PC-3 (cell line): ENCODE data around the gene SLC18A2. TPM values are rescaled to one million over a fixed set of nuclear protein-coding genes. Genes with fewer than 3 reads are reported as not detected.

Source experiments
- ATAC-seq: fragments of 200-7000 bp; cut with Tn5 transposase; 2 replicates; pipeline ENCODE4 v1.9.1; 2020; ENCODE audit warnings: mild to moderate bottlenecking, moderate library complexity
- BruUV-seq: library from RNA; stranded (reverse); fragments of 400-500 nt; replicated peaks from 2 replicates; lab custom pipeline; 2021; lab: Mats Ljungman, UMichigan
- CTCF ChIA-PET: fragments of 300-600 bp; sonication (Branson Sonifier 250); formaldehyde crosslinking; loops from one replicate; lab custom pipeline; 2022; ENCODE audit warnings: antibody characterized with exemption; lab: Charles Lee
- POLR2A ChIA-PET: fragments of 300-600 bp; sonication (Branson Sonifier 250); formaldehyde crosslinking; loops from one replicate; lab custom pipeline; 2022; ENCODE audit warnings: antibody characterized with exemption; ENCODE audit not compliant: unreplicated experiment; lab: Charles Lee
- DNase-seq: peaks from one replicate; pipeline ENCODE4 v3.0.0-alpha.2; 2015
- H2AFZ ChIP-seq: fragments of 300-600 bp; sonication (generic); 2 replicates; pipeline ENCODE4 v1.6.0; 2016; ENCODE audit warnings: antibody characterized with exemption, low read length
- H3F3A ChIP-seq: fragments of 300-600 bp; sonication (generic); one replicate; pipeline ENCODE4 v1.6.0; 2017; ENCODE audit warnings: antibody characterized with exemption, low read length, control low read depth, mild to moderate bottlenecking; ENCODE audit not compliant: unreplicated experiment
- H3K27ac ChIP-seq: fragments of 300-600 bp; sonication (generic); 2 replicates; pipeline ENCODE4 v1.5.1; 2016; ENCODE audit warnings: mild to moderate bottlenecking, low read length
- H3K27me3 ChIP-seq: fragments of 300-600 bp; sonication (generic); 2 replicates; pipeline ENCODE4 v1.6.1; 2016; ENCODE audit warnings: low read length, mixed read lengths
- H3K36me3 ChIP-seq: fragments of 300-600 bp; sonication (generic); 2 replicates; pipeline ENCODE4 v1.6.1; 2016; ENCODE audit warnings: low read depth, mixed run types, low read length, mixed read lengths
- H3K4me1 ChIP-seq: fragments of 300-600 bp; sonication (generic); 2 replicates; pipeline ENCODE4 v1.5.1; 2016; ENCODE audit warnings: low read length; ENCODE audit not compliant: insufficient read depth
- H3K4me2 ChIP-seq: fragments of 300-600 bp; sonication (generic); 2 replicates; pipeline ENCODE4 v1.6.0; 2016; ENCODE audit warnings: low read length
- H3K4me3 ChIP-seq: fragments of 300-600 bp; sonication (generic); 2 replicates; pipeline ENCODE4 v1.5.1; 2016; ENCODE audit warnings: mild to moderate bottlenecking, low read length, mixed read lengths
- H3K79me2 ChIP-seq: fragments of 300-600 bp; sonication (generic); 2 replicates; pipeline ENCODE4 v1.6.1; 2017; ENCODE audit warnings: low read length, mixed read lengths
- H3K9ac ChIP-seq: fragments of 300-600 bp; sonication (generic); 2 replicates; pipeline ENCODE4 v1.6.0; 2016; ENCODE audit warnings: mild to moderate bottlenecking, low read length
- H3K9me2 ChIP-seq: fragments of 300-600 bp; sonication (generic); replicated peaks from 2 replicates; pipeline ENCODE4 v1.6.1; 2016; ENCODE audit warnings: mixed run types, low read length, mixed read lengths
- H3K9me3 ChIP-seq: fragments of 300-600 bp; sonication (generic); 2 replicates; pipeline ENCODE4 v1.6.1; 2016; ENCODE audit warnings: low read length, mixed read lengths
- H4K20me1 ChIP-seq: fragments of 300-600 bp; sonication (generic); 2 replicates; pipeline ENCODE4 v1.6.1; 2016; ENCODE audit warnings: low read length, mixed read lengths
- EZH2 ChIP-seq: fragments of 300-600 bp; sonication (generic); IDR thresholded peaks from one replicate; pipeline ENCODE4 v1.6.1; 2017; ENCODE audit warnings: antibody characterized with exemption, mild to moderate bottlenecking, low read length; ENCODE audit not compliant: unreplicated experiment
- EZH2phosphoT487 ChIP-seq: fragments of 300-600 bp; sonication (generic); IDR thresholded peaks from 2 replicates; pipeline ENCODE4 v1.6.1; 2018; ENCODE audit warnings: mild to moderate bottlenecking, antibody characterized with exemption, low read length, borderline replicate concordance
- intact Hi-C: fragments of 100-400 bp; cut with micrococcal nuclease; formaldehyde crosslinking; loops from 2 replicates; pipeline ENCODE4 v1.9.0; 2023
- total RNA-seq: library from RNA; depleted of rRNA; stranded (reverse); fragments of >200 nt; gene quantifications from 2 replicates; pipeline ENCODE4 v1.2.3, GENCODE V29; 2014
- TF ChIP-seq, protein P1 (sequence below): fragments of 300-600 bp; sonication (generic); conservative IDR thresholded peaks from 2 replicates; pipeline ENCODE4 v1.5.1; 2017; ENCODE audit warnings: antibody characterized with exemption, low read depth, mild to moderate bottlenecking, low read length

SLC18A2 gene
- total RNA-seq, 1 experiment from 2014 or later = not detected

DNA sequence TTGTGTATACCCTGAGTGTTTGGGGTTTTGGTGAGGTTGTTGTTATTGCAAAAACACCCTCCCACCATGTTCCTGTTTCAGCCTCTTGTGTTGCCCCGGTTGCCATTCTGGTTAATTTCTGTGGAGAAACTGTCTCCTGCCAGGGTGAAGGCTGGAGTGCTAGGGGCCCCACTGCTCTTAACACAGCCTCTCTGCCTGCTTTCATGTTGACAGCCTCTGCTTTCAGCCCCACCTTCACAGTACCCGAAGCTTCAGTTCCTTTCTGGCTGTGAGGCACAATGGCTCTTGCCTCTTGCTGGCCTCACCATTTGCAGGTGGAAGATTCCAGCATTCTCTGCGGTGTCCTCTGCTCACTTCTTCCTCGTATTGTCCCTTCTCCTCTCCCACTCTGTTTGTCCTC is 19.2 kb downstream of the SLC18A2 start:
- Histone ChIP-seq H3F3A (no peaks in the 10 kb centered on the region), H3K9ac (no peak overlapping the region), H3K36me3 (no peaks in the 10 kb centered on the region), H4K20me1 (no peaks in the 10 kb centered on the region), H2AFZ (no peak overlapping the region), H3K27ac (no peak overlapping the region), H3K4me1 (no peaks in the 10 kb centered on the region), H3K9me3 (no peaks in the 10 kb centered on the region), H3K4me2 (no peak overlapping the region), H3K27me3 (peaks cover 32% of the 10 kb centered on the region), H3K4me3 (no peak overlapping the region), H3K9me2 (no peaks in the 10 kb centered on the region), H3K79me2 (no peaks in the 10 kb centered on the region)
- intact Hi-C loops = no loop called here
- no peak for ATAC-seq
- no peak for DNase-seq
- TF ChIP-seq, protein P1, sequence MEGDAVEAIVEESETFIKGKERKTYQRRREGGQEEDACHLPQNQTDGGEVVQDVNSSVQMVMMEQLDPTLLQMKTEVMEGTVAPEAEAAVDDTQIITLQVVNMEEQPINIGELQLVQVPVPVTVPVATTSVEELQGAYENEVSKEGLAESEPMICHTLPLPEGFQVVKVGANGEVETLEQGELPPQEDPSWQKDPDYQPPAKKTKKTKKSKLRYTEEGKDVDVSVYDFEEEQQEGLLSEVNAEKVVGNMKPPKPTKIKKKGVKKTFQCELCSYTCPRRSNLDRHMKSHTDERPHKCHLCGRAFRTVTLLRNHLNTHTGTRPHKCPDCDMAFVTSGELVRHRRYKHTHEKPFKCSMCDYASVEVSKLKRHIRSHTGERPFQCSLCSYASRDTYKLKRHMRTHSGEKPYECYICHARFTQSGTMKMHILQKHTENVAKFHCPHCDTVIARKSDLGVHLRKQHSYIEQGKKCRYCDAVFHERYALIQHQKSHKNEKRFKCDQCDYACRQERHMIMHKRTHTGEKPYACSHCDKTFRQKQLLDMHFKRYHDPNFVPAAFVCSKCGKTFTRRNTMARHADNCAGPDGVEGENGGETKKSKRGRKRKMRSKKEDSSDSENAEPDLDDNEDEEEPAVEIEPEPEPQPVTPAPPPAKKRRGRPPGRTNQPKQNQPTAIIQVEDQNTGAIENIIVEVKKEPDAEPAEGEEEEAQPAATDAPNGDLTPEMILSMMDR = no peak
- TF ChIP-seq EZH2phosphoT487 (no peak), EZH2 (no peak)
- BruUV-seq = no TSS peak
- POLR2A ChIA-PET = no interaction called here
- CTCF ChIA-PET = no interaction called here

DNA sequence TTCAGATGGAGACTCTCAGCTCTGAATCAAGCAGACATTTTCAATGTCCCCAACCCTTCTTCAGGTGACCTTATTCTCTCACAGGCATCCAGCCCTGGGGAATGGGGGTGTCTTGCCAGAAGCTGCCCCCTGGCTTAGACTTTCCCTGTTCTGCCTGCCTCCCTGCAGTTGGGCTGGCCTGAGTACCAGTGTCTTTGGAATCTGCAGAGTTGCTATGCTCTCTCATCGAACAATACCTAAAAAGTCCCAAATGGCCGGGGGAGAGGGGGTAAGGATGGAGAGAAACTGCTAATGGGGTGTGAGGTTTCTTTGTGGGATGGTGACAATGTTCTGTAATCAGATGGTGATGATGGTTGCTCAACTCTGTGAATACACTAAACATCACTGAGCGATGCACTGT is 20.6 kb downstream of the SLC18A2 start:
- no peaks in the 10 kb centered on the region for H3K9me2 ChIP-seq
- no TSS peak for BruUV-seq
- intact Hi-C loops = no loop called here
- H3K36me3 ChIP-seq = no peaks in the 10 kb centered on the region
- H3F3A ChIP-seq = no peaks in the 10 kb centered on the region
- H3K9ac ChIP-seq = no peak overlapping the region
- ChIA-PET CTCF (no interaction called here), POLR2A (no interaction called here)
- no peaks in the 10 kb centered on the region for H3K4me1 ChIP-seq
- DNase-seq (no peak), ATAC-seq (no peak)
- no peaks in the 10 kb centered on the region for H4K20me1 ChIP-seq
- peaks cover 32% of the 10 kb centered on the region for H3K27me3 ChIP-seq
- no peak overlapping the region for H3K4me2 ChIP-seq
- no peak overlapping the region for H3K27ac ChIP-seq
- no peak for TF ChIP-seq EZH2
- TF ChIP-seq EZH2phosphoT487 = no peak
- TF ChIP-seq, protein P1 = no peak
- H3K79me2 ChIP-seq = no peaks in the 10 kb centered on the region
- no peaks in the 10 kb centered on the region for H3K9me3 ChIP-seq
- H3K4me3 ChIP-seq = no peak overlapping the region
- H2AFZ ChIP-seq = no peak overlapping the region

DNA sequence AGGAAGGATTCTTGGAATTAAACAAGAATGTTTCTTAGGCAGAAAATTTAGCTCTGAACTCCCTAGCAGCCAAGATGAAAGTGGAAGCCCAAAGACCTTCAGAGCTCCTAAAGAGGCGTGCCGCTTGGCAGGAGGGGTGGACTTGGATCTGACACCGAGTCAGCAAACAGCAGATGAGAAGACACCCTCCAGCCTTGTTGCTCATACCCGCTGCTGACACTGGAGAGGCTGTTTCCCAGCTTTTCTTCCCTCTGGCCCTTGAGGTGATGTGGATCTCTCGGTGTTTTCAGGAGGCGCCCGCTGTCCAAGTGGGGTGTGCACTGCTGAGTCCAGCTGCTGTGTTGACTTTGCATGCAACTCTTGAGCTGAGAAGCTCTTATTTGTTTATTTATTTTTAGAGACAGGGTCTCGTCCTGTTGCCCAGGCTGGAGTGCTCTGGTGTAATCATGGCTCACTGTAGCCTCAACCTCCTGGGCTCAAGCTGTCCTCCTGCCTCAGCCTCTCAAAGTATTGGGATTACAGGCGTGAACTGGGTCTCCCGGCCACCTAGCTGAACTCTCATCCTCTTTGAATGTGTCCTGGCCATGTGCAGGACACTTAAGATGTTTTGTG is 21.5 kb downstream of the SLC18A2 start:
- no TSS peak for BruUV-seq
- CTCF ChIA-PET = no interaction called here
- H3K79me2 ChIP-seq = no peaks in the 10 kb centered on the region
- DNase-seq = peak; percentile 2
- H3K4me2 ChIP-seq = no peak overlapping the region
- no peaks in the 10 kb centered on the region for H4K20me1 ChIP-seq
- no peak for ATAC-seq
- intact Hi-C loops = no loop called here
- H3K27me3 ChIP-seq = peaks cover 27% of the 10 kb centered on the region
- no peak overlapping the region for H3K4me3 ChIP-seq
- no peaks in the 10 kb centered on the region for H3K9me2 ChIP-seq
- H3K36me3 ChIP-seq = no peaks in the 10 kb centered on the region
- no peaks in the 10 kb centered on the region for H3K9me3 ChIP-seq
- H3K4me1 ChIP-seq = no peaks in the 10 kb centered on the region
- H3F3A ChIP-seq = no peaks in the 10 kb centered on the region
- no peak overlapping the region for H2AFZ ChIP-seq
- H3K27ac ChIP-seq = no peak overlapping the region
- POLR2A ChIA-PET = no interaction called here
- TF ChIP-seq EZH2phosphoT487 = no peak
- H3K9ac ChIP-seq = no peak overlapping the region
